GM18870 (cell line): Measurements from ENCODE around the gene PDCD11.
"Not testable (repeated sequence)": the region's sequence is repeated elsewhere in the genome, so short reads cannot be mapped to it uniquely, and the experiment has no call there.

Source experiments
- ATAC-seq: cut with Tn5 transposase; IDR thresholded peaks from one replicate; pipeline ENCODE4 v1.9.1; 2021; ENCODE audit warnings: moderate library complexity; ENCODE audit not compliant: unreplicated experiment

The PDCD11 gene

GRCh38 chr10:103474077-103474476 is 77.7 kb downstream of the PDCD11 start:
- ATAC-seq = no peak

GRCh38 chr10:103475437-103475836 is 79.0 kb downstream of the PDCD11 start:
- ATAC-seq = no peak

- no peak for ATAC-seq
Measured at GRCh38 chr10:103476046-103476768, 79.8 kb downstream of the PDCD11 start.

- no peak for ATAC-seq
Measured at GRCh38 chr10:103478671-103479070, 82.2 kb downstream of the PDCD11 start.

GRCh38 chr10:103479135-103479534 is 82.7 kb downstream of the PDCD11 start, which contains the start of gene CALHM3:
TSS of gene CALHM3 (minus strand) at chr10:103479240. CDS start at chr10:103479032, 208 bp downstream.
- no peak for ATAC-seq

- ATAC-seq = no peak
Measured at GRCh38 chr10:103480521-103480920, 84.1 kb downstream of the PDCD11 start.

- no peak for ATAC-seq
Measured at GRCh38 chr10:103481974-103482531, 85.6 kb downstream of the PDCD11 start.

GRCh38 chr10:103486635-103487409 is 90.4 kb downstream of the PDCD11 start:
- not testable (repeated sequence) for ATAC-seq

GRCh38 chr10:103487410-103487708 is 90.9 kb downstream of the PDCD11 start:
- ATAC-seq = no peak

- ATAC-seq = peak; percentile 17
Measured at GRCh38 chr10:103490986-103491314, 94.5 kb downstream of the PDCD11 start.

GRCh38 chr10:103491729-103492364 is 95.4 kb downstream of the PDCD11 start:
- ATAC-seq = no peak

GRCh38 chr10:103492655-103493261 is 96.3 kb downstream of the PDCD11 start:
- no peak for ATAC-seq

GRCh38 chr10:103493362-103493915 is 97.0 kb downstream of the PDCD11 start, which contains the start of gene NEURL1:
TSS of gene NEURL1 (plus strand) at chr10:103493705. CDS start at chr10:103494388, 683 bp downstream.
- ATAC-seq = no peak

GRCh38 chr10:103493916-103494877 is 97.8 kb downstream of the PDCD11 start:
- ATAC-seq = no peak

- no peak for ATAC-seq
Measured at GRCh38 chr10:103495321-103495720, 98.9 kb downstream of the PDCD11 start.
